Uterus (tissue), 2 donors: ENCODE results near the gene SNAP47.

Source experiments
- CTCF ChIP-seq, 4 experiments: fragments of 200-600 bp in 2 of 4; fragments of 450-650 bp in 2 of 4; sonication (generic) in 2 of 4; IDR thresholded peaks; one replicate each; pipeline ENCODE4 v1.5.1; 2016 to 2019; ENCODE audit warnings: antibody characterized with exemption in 4 of 4, mild to moderate bottlenecking in 2 of 4, moderate library complexity in 1 of 4
- POLR2A ChIP-seq, 2 donors: fragments of 450-650 bp; IDR thresholded peaks; one replicate each; pipeline ENCODE4 v1.6.1; 2016; ENCODE audit warnings: antibody characterized with exemption in 2 of 2, mild to moderate bottlenecking in 1 of 2, moderate library complexity in 1 of 2

GRCh38 chr1:227756172-227756959 lies 21.1 kb downstream of the SNAP47 start:
- TF ChIP-seq CTCF (IDR thresholded peaks at IDR 0.05) (no peak), POLR2A (IDR thresholded peaks at IDR 0.05) (no peak)
